Small intestine (tissue), 7 donors: ENCODE data around the gene GSTK1. TPM values are rescaled to one million over a fixed set of nuclear protein-coding genes. Genes with fewer than 3 reads are reported as not detected.

Experiments used
- DNase-seq, 2 donors: peaks; one replicate each; pipeline versions ENCODE4 v3.0.0 to v3.0.0-alpha.2; 2013
- FAIRE-seq: peaks from 2 replicates; lab custom pipeline; 2012; peaks lifted over from hg19 to GRCh38; lab: Jason Lieb, UNC
- H3K27ac ChIP-seq, 3 donors: one replicate each; pipeline ENCODE4 v1.5.1; 2013; ENCODE audit warnings: low read length in 2 of 3, mild to moderate bottlenecking in 2 of 3, control low read depth in 1 of 3, inconsistent platforms in 1 of 3, low read depth in 1 of 3, moderate library complexity in 1 of 3
- H3K27me3 ChIP-seq, 3 donors: one replicate each; pipeline ENCODE4 v1.6.1; 2013; ENCODE audit warnings: low read length in 3 of 3, inconsistent platforms in 1 of 3; ENCODE audit not compliant: control insufficient read depth in 3 of 3, insufficient read depth in 3 of 3
- H3K36me3 ChIP-seq, 3 donors: one replicate each; pipeline ENCODE4 v1.6.1; 2013; ENCODE audit warnings: low read length in 3 of 3, inconsistent platforms in 1 of 3, low read depth in 1 of 3, mild to moderate bottlenecking in 1 of 3, moderate library complexity in 1 of 3; ENCODE audit not compliant: control insufficient read depth in 3 of 3, insufficient read depth in 2 of 3
- H3K4me1 ChIP-seq, 3 donors: one replicate each; pipeline ENCODE4 v1.6.1; 2013; ENCODE audit warnings: low read length in 2 of 3, inconsistent platforms in 1 of 3, low read depth in 1 of 3, mild to moderate bottlenecking in 1 of 3, moderate library complexity in 1 of 3; ENCODE audit not compliant: control insufficient read depth in 3 of 3, insufficient read depth in 2 of 3
- H3K4me3 ChIP-seq, 3 donors: one replicate each; pipeline ENCODE4 v1.5.1; 2013; ENCODE audit warnings: low read length in 3 of 3, control low read depth in 1 of 3, inconsistent platforms in 1 of 3, low read depth in 1 of 3, mild to moderate bottlenecking in 1 of 3, moderate library complexity in 1 of 3
- H3K9me3 ChIP-seq, 2 donors: one replicate each; pipeline ENCODE4 v1.6.1; 2013; ENCODE audit warnings: low read depth in 1 of 2, low read length in 1 of 2; ENCODE audit not compliant: control insufficient read depth in 2 of 2, insufficient read depth in 1 of 2
- WGBS, 3 donors: extraction: QIAGEN DNeasy Blood & Tissue Kit; methylation state at CpG; one replicate each; pipeline ENCODE4 v1.1.7; 2013; 5-methylcytosine and 5-hydroxymethylcytosine counted together
- polyA plus RNA-seq, 4 donors: library from polyadenylated mRNA; stranded (reverse) in 3 of 4; unstranded in 1 of 4; fragments of 200-250 nt in 3 of 4; fragments of 120-200 nt in 1 of 4; gene quantifications; one replicate each; pipeline versions ENCODE4 v1.2.1 to v1.2.3, GENCODE V29; 2013
- donor health status: healthy with polysubstance abuse.
- donor health status: control.
- donor health status: control.
- donor health status: Bipolar disorder and iron deficiency.
- donor health status: healthy.

The GSTK1 gene
- polyA plus RNA-seq, 4 donors, result 250 to 450 (median 313) TPM

- Histone ChIP-seq H3K27ac (no peak overlapping the region), H3K9me3 (no peaks in the 10 kb centered on the region), H3K4me1 (no peaks in the 10 kb centered on the region), H3K4me3 (no peak overlapping the region), H3K36me3 (no peaks in the 10 kb centered on the region), H3K27me3 (no peaks in the 10 kb centered on the region)
- no peak for FAIRE-seq
- no peak for DNase-seq
- WGBS, 3 donors, result 72 to 76% (median 75%) methylated on average over 2 of the region's 2 CpGs
Observed at GRCh38 chr7:143221286-143221685, 42.0 kb upstream of the GSTK1 start.

DNA sequence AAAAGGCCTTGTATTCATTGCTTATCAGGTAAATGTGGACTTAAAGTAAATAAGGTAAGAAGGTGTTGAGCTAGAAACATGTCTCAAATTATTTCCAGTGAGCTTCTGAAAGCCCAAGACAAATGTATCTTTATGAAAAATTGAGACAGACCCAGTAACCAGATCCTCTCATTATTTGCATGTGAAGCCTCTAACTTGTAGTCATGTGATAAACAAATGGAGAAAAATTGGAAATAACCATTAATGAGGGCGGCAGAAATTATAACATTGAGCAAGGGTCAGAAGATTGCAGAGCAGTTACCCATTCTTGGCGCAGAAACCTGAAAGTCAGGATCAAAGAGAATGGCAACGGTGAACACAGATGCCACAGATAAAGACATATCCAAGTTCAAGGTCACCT is 41.5 kb upstream of the GSTK1 start, which contains the start of gene TAS2R40:
TSS of gene TAS2R40 (plus strand) at position 301 of the 400 bp plus-strand sequence. CDS start at position 343, 42 bp downstream.
- H3K9me3 ChIP-seq, result no peaks in the 10 kb centered on the region
- no peaks in the 10 kb centered on the region for H3K27me3 ChIP-seq
- FAIRE-seq (no peak), DNase-seq (no peak)
- H3K27ac ChIP-seq, result no peak within 1 kb of the TSS
- H3K36me3 ChIP-seq, result no peaks in the 10 kb centered on the region
- no peak within 1 kb of the TSS for H3K4me3 ChIP-seq
- 22 to 59% (median 32%) methylated on average over 3 of the region's 3 CpGs for WGBS, 3 donors
- no peaks in the 10 kb centered on the region for H3K4me1 ChIP-seq

DNA sequence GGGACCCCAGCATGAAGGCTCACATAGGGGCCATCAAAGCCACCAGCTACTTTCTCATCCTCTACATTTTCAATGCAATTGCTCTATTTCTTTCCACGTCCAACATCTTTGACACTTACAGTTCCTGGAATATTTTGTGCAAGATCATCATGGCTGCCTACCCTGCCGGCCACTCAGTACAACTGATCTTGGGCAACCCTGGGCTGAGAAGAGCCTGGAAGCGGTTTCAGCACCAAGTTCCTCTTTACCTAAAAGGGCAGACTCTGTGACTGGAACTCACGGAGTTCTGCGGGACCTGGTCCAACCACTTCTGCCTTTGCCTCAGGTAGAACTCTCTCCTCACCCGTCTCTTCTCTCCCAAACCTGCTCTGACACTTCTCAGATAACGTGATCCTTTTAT is 40.5 kb upstream of the GSTK1 start:
- Histone ChIP-seq H3K9me3 (no peaks in the 10 kb centered on the region), H3K36me3 (no peaks in the 10 kb centered on the region), H3K4me1 (no peaks in the 10 kb centered on the region), H3K27me3 (no peaks in the 10 kb centered on the region), H3K27ac (no peak overlapping the region), H3K4me3 (no peak overlapping the region)
- FAIRE-seq, result no peak
- DNase-seq, result no peak
- WGBS, 3 donors, result 77 to 82% (median 80%) methylated on average over 7 of the region's 7 CpGs

DNA sequence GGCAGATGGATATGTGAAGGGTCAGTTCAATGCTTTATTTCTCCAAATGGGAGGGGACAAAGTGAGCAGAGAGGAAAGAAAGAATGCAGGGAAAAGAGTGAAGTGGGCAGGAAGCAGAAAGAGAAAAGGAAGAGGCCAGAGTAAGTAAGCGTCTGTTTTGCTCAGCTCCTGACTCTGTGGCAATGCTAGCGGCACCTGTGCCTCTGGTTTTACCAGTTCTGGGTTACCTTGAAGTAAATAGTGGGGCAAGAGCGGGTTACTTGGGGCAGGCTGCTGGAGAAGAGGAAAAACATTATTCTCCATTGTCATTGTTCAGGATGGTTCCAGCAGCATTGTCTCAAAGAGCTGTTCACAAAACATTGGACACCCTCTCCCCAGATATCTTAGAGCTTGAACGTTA is 39.5 kb upstream of the GSTK1 start:
- Histone ChIP-seq H3K27ac (no peak overlapping the region), H3K36me3 (no peaks in the 10 kb centered on the region), H3K9me3 (no peaks in the 10 kb centered on the region), H3K4me3 (no peak overlapping the region), H3K4me1 (no peaks in the 10 kb centered on the region), H3K27me3 (no peaks in the 10 kb centered on the region)
- FAIRE-seq, result no peak
- 77 to 81% (median 78%) methylated on average over 4 of the region's 4 CpGs for WGBS, 3 donors
- no peak for DNase-seq

DNA sequence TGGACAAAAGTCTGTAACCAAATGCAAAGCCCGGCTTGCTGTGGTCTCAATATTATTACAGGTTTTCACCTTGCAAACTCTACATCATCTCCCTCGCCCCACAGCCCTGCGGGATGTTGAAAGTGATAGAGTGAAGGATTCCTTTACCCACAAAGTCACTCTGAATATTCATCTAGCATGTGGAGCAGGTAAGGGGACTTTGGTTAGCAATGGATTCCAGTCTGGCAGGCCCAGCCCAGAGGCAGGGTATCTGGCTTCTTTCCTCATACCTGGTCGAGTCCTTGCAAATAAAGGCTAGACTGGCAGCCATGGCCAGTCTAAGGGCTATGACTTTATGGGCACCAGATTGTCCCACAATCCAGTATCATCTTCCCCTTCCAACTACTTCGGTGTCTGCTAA is 38.2 kb upstream of the GSTK1 start:
- Histone ChIP-seq H3K4me1 (no peaks in the 10 kb centered on the region), H3K27me3 (no peaks in the 10 kb centered on the region), H3K36me3 (no peaks in the 10 kb centered on the region), H3K27ac (no peak overlapping the region), H3K9me3 (no peaks in the 10 kb centered on the region), H3K4me3 (no peak overlapping the region)
- 78 to 88% (median 83%) methylated on average over 5 of the region's 5 CpGs for WGBS, 3 donors
- no peak for FAIRE-seq
- DNase-seq, result no peak

GRCh38 chr7:143227806-143228205 is 35.4 kb upstream of the GSTK1 start:
- H3K4me1 ChIP-seq, result no peaks in the 10 kb centered on the region

DNA sequence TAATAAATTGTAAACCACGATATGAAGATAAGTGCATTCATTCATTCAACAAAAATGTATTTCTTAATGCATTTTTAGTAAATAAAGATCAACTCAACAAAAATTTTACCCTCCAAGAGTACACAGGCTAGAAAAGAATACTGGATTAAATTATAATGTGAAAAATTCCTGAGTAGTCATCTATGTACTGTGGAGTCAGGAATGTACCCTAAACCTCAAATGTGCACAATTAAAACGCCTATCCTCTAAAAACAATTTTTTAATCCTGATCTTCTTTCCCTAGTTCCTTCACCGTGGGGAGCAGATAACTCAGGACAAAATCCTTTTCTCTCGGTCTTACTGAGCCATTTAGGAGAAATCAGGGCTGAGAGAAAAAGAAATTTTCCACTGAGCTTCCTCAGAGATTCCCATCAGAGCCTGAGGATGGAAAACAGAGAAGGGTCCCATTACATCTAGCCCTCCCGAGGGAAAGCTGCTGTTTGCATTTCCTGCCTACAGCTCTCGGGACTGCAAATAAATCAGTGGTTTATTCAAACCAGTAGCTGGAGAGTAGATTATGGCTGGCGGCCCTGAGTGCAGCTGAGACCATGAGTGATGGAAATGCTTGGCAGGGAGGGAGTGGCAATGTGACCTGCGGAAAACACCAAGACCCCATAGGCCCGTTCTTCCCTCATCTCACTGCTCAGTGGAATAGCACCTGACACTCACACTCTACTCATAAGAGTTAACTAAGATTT is 34.0 kb upstream of the GSTK1 start:
- Histone ChIP-seq H3K36me3 (no peaks in the 10 kb centered on the region), H3K9me3 (no peaks in the 10 kb centered on the region), H3K27me3 (no peaks in the 10 kb centered on the region), H3K4me1 (no peaks in the 10 kb centered on the region), H3K27ac (no peak overlapping the region), H3K4me3 (no peak overlapping the region)
- DNase-seq (no peak), FAIRE-seq (no peak)
- WGBS, 3 donors, result 54 to 73% (median 61%) methylated on average over 9 of the region's 9 CpGs

More at GRCh38 chr7:143227806-143228205, 35.4 kb upstream of the GSTK1 start:
- H3K36me3 ChIP-seq, result no peaks in the 10 kb centered on the region
- FAIRE-seq (no peak), DNase-seq (no peak)
- H3K9me3 ChIP-seq, result no peaks in the 10 kb centered on the region
- 43 to 74% (median 55%) methylated on average over 1 of the region's 1 CpG for WGBS, 3 donors
- no peaks in the 10 kb centered on the region for H3K27me3 ChIP-seq
- no peak overlapping the region for H3K27ac ChIP-seq
- H3K4me3 ChIP-seq, result no peak overlapping the region

GRCh38 chr7:143230602-143231457 is 32.4 kb upstream of the GSTK1 start:
- Histone ChIP-seq H3K4me1 (no peaks in the 10 kb centered on the region), H3K27ac (no peak overlapping the region), H3K9me3 (no peaks in the 10 kb centered on the region), H3K36me3 (no peaks in the 10 kb centered on the region), H3K4me3 (no peak overlapping the region), H3K27me3 (no peaks in the 10 kb centered on the region)
- no peak for FAIRE-seq
- WGBS, 3 donors, result 95 to 96% (median 96%) methylated on average over 2 of the region's 2 CpGs
- DNase-seq, result no peak
